ENCODE data around the gene NFATC3.

Gene NFATC3

DNA sequence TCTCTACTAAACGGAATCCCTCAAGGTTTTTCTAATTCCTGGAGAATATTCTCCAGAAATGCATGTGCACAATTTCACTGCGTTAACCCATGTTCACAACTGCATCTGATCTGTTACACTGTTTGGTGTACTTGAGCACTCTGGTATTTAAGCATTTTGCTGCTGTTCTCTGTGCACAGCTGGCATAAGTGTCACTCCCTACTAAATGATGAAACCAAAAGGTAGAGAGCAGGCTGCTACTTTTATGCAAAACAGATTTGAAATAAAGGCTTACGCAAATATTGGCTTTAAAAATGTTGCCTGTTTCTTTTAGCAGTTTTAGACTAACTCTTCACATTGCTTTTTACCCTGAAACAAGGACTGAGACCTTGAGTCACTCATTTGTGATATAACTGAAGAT, 109.1 kb downstream of the NFATC3 start:
- no peak for DNase-seq

- DNase-seq = no peak
Measured at GRCh38 chr16:68197250-68197649, 112.1 kb downstream of the NFATC3 start.

- DNase-seq = no peak
Measured at GRCh38 chr16:68200088-68200783, 115.1 kb downstream of the NFATC3 start.

- DNase-seq = no peak
Measured at GRCh38 chr16:68202091-68202519, 116.9 kb downstream of the NFATC3 start.

DNA sequence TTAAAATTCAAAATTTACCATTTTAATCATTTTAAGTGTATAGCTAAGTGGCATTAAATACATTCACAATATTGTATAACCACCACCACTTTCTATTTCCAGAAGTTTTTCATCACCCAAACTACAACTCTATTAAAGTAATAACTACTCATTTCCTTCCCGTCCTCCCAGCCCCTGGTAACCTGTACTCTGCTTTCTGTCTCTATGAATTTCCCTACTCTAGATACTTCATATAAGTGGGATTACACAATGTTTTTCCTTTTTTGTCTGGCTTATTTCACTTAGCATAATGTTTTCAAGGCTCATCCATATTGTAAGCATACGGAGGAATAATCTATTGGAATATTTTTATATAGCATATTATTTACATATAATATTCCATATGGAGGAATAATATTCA, 121.1 kb downstream of the NFATC3 start:
- no peak for DNase-seq

- no peak for DNase-seq
Measured at GRCh38 chr16:68214726-68215125, 129.6 kb downstream of the NFATC3 start.

- no peak for DNase-seq
Measured at GRCh38 chr16:68215302-68215701, 130.1 kb downstream of the NFATC3 start.

GRCh38 chr16:68216240-68216639, 131.1 kb downstream of the NFATC3 start:
- DNase-seq = no peak

GRCh38 chr16:68217506-68217905, 132.3 kb downstream of the NFATC3 start:
- DNase-seq = no peak

- no peak for DNase-seq
Measured at GRCh38 chr16:68219725-68220351, 134.7 kb downstream of the NFATC3 start.

DNA sequence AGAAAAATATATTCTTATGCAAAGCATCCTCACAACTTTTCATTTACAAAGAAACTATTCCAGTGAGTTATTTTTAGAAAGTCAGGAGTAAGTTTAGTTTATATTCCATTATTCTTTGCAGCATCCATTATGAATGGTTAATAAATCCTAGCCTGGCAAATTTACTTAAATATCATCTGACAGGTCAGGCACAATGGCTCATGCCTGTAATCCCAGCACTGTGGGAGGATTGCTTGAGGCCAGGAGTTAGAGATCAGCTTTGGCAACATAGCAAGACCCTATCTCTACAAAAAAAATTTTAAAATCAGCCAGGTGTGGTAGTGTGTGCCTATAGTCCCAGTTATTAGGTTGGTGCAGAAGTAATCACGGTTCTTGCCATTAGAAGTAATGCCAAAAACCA, 137.9 kb downstream of the NFATC3 start:
- no peak for DNase-seq

GRCh38 chr16:68226116-68226515, 140.9 kb downstream of the NFATC3 start:
- no peak for DNase-seq

DNA sequence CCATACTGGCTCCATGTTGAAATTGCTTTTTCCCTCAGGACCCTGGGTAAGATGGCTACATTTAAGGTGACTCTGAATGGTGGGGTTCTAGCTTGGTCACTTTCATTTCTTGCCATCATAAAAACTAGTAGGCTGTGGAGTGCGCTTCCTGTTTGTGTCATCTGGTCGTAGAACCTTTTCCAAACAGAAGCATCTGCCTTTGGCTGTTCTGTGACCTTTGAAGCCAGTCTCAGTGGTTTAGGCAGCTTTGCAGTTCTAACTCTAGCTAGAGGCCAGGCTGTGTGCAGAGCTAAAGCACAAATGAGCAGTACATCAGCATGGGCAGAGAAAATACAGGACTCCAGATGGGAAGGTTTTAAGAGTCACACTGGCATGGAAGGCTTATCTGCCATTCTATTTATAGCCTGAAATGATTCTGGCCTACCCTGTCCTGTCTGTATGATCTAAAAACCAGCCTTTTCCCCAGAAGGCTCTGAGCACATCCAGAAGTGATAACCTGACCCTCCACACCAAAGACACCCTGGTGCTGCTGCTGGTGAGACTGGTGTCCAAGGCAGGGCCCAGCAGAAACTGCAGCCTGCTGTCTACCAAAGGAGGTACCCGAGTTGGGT, 142.1 kb downstream of the NFATC3 start:
- no peak for DNase-seq

- DNase-seq = no peak
Measured at GRCh38 chr16:68227850-68228553, 142.8 kb downstream of the NFATC3 start.

GRCh38 chr16:68228652-68229051, 143.5 kb downstream of the NFATC3 start:
- no peak for DNase-seq

- no peak for DNase-seq
Measured at GRCh38 chr16:68229431-68230175, 144.4 kb downstream of the NFATC3 start.

DNA sequence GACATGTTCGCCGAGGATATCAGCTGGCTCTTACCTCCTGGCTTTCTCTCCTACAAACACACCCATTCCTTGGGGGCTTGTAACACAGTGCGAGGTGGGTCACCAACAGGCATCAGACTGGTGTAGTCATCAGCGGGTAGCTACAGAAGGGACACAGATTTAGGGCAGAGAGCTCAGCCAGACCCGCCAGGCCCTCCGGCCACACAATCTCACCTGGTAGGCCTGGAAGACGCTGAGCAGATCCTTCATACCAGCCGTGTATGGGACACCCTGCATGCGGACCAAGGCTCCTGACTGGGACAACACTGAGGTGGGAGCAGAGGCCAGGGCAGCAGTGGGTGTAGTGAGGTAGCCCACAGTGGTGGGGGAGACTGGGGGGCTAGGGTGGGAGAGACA, 145.0 kb downstream of the NFATC3 start:
- no peak for DNase-seq

DNA sequence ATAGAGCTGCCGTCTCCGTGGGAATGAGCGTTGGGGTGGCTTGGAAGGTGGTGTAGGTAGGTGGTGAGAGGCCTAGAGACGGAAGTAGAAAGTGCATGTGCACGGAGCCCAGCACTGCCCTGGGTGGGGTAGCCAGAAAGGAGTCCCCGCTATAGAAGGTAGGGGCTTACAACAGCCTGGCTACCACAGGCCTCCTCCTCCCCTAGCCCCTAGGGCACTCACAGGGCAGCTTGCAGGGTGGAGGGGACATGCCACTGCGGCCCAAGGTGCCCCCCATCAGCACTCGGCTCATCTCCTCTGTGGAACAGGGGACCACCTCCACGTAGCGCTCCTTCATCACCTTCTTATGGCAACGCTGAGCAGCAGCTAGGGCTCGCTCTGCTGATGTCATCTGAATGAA, 145.8 kb downstream of the NFATC3 start:
- DNase-seq = no peak

DNA sequence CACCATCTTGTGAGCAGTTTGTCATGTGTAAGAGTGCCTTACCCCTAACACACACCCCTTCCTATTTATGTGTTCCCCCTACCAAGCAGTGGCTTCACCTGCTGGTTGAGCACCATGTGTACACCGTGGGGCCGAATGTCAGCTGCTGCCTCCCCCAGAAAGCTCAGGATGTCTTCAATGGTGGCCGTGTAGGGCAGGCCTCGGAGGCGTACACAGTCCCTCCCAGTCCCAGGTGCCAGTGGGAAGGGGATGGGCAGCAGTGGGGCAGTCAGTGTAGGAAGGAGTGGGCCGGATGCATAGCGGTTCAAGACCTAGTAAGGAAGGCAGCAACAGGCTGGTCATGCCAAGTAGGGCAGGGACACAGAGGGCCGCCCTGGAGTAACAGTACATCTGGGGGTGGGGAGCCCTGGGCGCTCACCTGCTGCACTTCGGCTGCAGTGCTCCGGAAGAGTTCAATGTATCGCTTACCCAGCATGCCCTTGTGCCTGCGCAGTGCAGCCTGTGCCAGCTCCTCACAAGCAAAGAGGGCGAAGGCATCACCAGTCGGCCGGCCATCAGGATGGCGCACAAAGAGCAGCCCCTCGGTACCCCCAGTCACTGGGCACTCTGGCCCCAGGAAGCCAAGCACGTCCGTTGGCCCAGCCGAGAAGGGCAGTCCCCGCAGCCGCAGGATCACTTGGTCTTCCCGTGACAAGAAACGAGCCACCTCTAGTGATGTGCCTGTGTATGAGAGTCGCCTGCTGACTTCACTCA, 146.4 kb downstream of the NFATC3 start:
- no peak for DNase-seq

DNA sequence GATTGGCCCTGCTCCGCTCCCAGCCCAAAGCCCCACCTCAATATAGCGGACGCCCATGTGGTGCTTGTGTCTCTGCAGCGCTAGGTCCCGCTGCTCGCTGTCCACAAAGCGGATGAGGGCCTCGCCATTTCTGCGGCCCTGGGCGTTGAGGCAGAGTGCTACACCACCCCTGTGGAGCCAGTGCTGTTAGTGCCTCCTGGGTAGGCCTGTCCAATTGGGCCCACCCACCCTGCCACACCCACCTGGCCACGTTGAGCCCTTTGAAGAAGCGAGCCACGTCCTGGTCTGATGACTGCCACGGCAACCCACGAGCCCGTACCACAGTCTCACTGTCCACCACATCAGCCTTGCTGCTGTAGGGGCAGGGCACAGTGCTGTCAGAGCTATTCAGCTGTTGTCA, 147.2 kb downstream of the NFATC3 start:
- DNase-seq = no peak

DNA sequence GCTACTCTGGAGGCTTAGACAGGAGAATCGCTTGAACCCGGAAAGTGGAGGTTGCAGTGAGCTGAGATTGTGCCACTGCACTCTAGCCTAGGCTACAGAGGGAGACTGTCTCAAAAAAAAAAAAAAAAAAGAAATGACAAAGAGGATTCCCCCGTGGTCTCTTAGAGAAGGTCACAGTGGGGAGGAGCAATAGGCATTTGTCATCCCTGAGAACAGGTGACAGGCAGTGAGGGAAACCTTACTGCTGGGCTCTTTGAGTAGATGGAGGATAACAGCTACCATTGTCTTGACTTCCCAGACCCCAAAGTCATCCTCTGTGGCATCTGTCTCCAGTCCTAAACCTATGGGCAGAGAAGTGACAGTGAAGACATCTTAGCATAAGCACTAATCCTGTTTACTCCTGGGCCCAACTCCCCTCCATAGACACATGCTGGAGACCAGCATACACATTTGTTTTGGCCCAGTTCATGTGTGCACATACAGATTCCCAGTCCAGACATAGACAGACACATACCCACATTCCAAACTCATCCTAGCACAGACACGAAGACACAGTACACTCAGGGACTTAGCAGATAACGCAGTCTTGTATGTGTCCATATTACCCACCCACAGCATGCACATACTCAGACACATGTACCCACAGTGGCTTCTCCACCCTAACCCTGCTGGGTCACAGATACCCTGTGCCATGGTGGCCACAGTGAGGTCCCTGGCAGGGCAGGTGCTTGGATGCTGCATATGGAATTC, 148.1 kb downstream of the NFATC3 start:
- no peak for DNase-seq

DNA sequence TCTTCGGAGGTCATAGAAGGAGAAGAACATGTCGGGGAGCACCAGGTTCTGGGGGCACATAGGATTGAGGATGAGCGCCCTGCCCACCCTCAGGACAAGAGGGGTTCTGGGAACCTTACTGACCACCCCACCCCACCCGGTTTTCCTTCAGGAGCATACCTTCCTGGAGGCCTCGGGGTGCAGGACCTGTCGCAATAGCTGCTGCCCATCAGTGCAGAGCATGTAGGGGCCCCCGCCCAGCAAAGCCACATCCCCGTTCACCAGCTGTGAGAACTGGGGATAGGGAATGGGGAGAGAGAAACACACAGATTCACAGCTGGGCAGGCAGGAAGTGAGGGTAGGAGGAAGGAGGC, 148.6 kb downstream of the NFATC3 start:
- no peak for DNase-seq

All from activated gamma-delta T cell (primary cell).